PC-3 (cell line): ENCODE results near the gene FAM221A.

ENCODE experiments used
- CTCF ChIP-seq: fragments of 300-600 bp; sonication (generic); conservative IDR thresholded peaks from 2 replicates; pipeline ENCODE4 v1.5.1; 2017; ENCODE audit warnings: antibody characterized with exemption, low read depth, mild to moderate bottlenecking, low read length
- EZH2 ChIP-seq: fragments of 300-600 bp; sonication (generic); IDR thresholded peaks from one replicate; pipeline ENCODE4 v1.6.1; 2017; ENCODE audit warnings: antibody characterized with exemption, mild to moderate bottlenecking, low read length; ENCODE audit not compliant: unreplicated experiment
- EZH2phosphoT487 ChIP-seq: fragments of 300-600 bp; sonication (generic); IDR thresholded peaks from 2 replicates; pipeline ENCODE4 v1.6.1; 2018; ENCODE audit warnings: mild to moderate bottlenecking, antibody characterized with exemption, low read length, borderline replicate concordance

- no peak for TF ChIP-seq CTCF
- TF ChIP-seq EZH2phosphoT487 = no peak
- TF ChIP-seq EZH2 = no peak
Measured at GRCh38 chr7:23672033-23672432, 8.0 kb upstream of the FAM221A start.
